Neural cell (in vitro differentiated cells): ENCODE results near the gene RTL9. TPM values are rescaled to one million over a fixed set of nuclear protein-coding genes. Genes with fewer than 3 reads are reported as not detected.

Experiments
- H2AFZ ChIP-seq: fragments of 200-600, 300-800 bp; sonication (generic), shearing (Covaris generic); 2 replicates; pipeline ENCODE4 v1.6.0; 2014; ENCODE audit warnings: low read depth, mild to moderate bottlenecking, antibody characterized with exemption, low read length, moderate library complexity
- H3F3A ChIP-seq: fragments of 200-600 bp; shearing (Covaris generic); 2 replicates; pipeline ENCODE4 v1.6.1; 2016; ENCODE audit warnings: mild to moderate bottlenecking, moderate library complexity, mixed read lengths, antibody characterized with exemption, low read length; ENCODE audit not compliant: insufficient read depth, poor library complexity, severe bottlenecking
- H3K27ac ChIP-seq: fragments of 200-600, 300-800 bp; sonication (generic), shearing (Covaris generic); 2 replicates; pipeline ENCODE4 v1.5.1; 2014; ENCODE audit warnings: mild to moderate bottlenecking, low read length, moderate library complexity
- H3K27me3 ChIP-seq: fragments of 300-800, 200-600 bp; sonication (generic), shearing (Covaris generic); 2 replicates; pipeline ENCODE4 v1.6.0; 2014; ENCODE audit warnings: mild to moderate bottlenecking, low read depth, low read length, moderate library complexity; ENCODE audit not compliant: insufficient read depth
- H3K36me3 ChIP-seq: fragments of 300-800, 200-600 bp; sonication (generic), shearing (Covaris generic); 2 replicates; pipeline ENCODE4 v1.5.1; 2014; ENCODE audit warnings: mild to moderate bottlenecking, antibody characterized with exemption, low read length, moderate library complexity; ENCODE audit not compliant: insufficient read depth
- H3K4me2 ChIP-seq: fragments of 300-800, 200-600 bp; sonication (generic), shearing (Covaris generic); 2 replicates; pipeline ENCODE4 v1.6.0; 2014; ENCODE audit warnings: mild to moderate bottlenecking, low read length
- H3K4me3 ChIP-seq: fragments of 300-800, 200-600 bp; sonication (generic), shearing (Covaris generic); 2 replicates; pipeline ENCODE4 v1.5.1; 2014; ENCODE audit warnings: mild to moderate bottlenecking, low read length, moderate library complexity
- H3K79me2 ChIP-seq: fragments of 200-600 bp; shearing (Covaris generic); replicated peaks from 2 replicates; pipeline ENCODE4 v1.6.0; 2014; ENCODE audit warnings: mild to moderate bottlenecking, low read length, moderate library complexity; ENCODE audit not compliant: insufficient read depth
- H3K9ac ChIP-seq: fragments of 300-800, 200-600 bp; sonication (generic), shearing (Covaris generic); 2 replicates; pipeline ENCODE4 v1.6.1; 2016; ENCODE audit warnings: mild to moderate bottlenecking, low read length, mixed read lengths
- H3K9me2 ChIP-seq: fragments of 200-600 bp; shearing (Covaris generic); 2 replicates; pipeline ENCODE4 v1.6.1; 2016; ENCODE audit warnings: mild to moderate bottlenecking, low read length, mixed read lengths; ENCODE audit not compliant: insufficient read depth
- H3K9me3 ChIP-seq: fragments of 200-600, 300-800 bp; sonication (generic), shearing (Covaris generic); 2 replicates; pipeline ENCODE4 v1.6.1; 2016; ENCODE audit warnings: mild to moderate bottlenecking, mixed run types, low read length, moderate library complexity, mixed read lengths
- H4K20me1 ChIP-seq: fragments of 200-600 bp; shearing (Covaris generic); 2 replicates; pipeline ENCODE4 v1.6.1; 2016; ENCODE audit warnings: mild to moderate bottlenecking, mixed run types; ENCODE audit not compliant: insufficient read depth
- EP300 ChIP-seq: fragments of 450-650 bp; conservative IDR thresholded peaks from 2 replicates; pipeline ENCODE4 v1.6.1; 2014; ENCODE audit warnings: antibody characterized with exemption, mild to moderate bottlenecking, moderate library complexity; ENCODE audit not compliant: poor library complexity, severe bottlenecking
- EZH2 ChIP-seq: fragments of 200-600, 300-800 bp; shearing (Covaris generic), sonication (generic); IDR thresholded peaks from 2 replicates; pipeline ENCODE4 v1.6.1; 2014; ENCODE audit warnings: antibody characterized with exemption, low read length, borderline replicate concordance, mild to moderate bottlenecking; ENCODE audit not compliant: insufficient read depth, poor library complexity, severe bottlenecking
- MXI1 ChIP-seq: fragments of 450-650 bp; conservative IDR thresholded peaks from 2 replicates; pipeline ENCODE4 v1.6.1; 2014; ENCODE audit warnings: antibody characterized with exemption, mild to moderate bottlenecking; ENCODE audit not compliant: poor library complexity, severe bottlenecking
- POLR2AphosphoS5 ChIP-seq: IDR thresholded peaks from 2 replicates; pipeline ENCODE4 v1.6.1; 2012
- RAD21 ChIP-seq: fragments of 450-650 bp; conservative IDR thresholded peaks from 2 replicates; pipeline ENCODE4 v1.6.1; 2014; ENCODE audit warnings: antibody characterized with exemption, mild to moderate bottlenecking, moderate library complexity
- SMC3 ChIP-seq: fragments of 450-650 bp; conservative IDR thresholded peaks from 2 replicates; pipeline ENCODE4 v1.6.1; 2014; ENCODE audit warnings: antibody characterized with exemption, mild to moderate bottlenecking, moderate library complexity; ENCODE audit not compliant: poor library complexity
- TAF1 ChIP-seq: IDR thresholded peaks from 2 replicates; pipeline ENCODE4 v1.6.1; 2012; ENCODE audit warnings: low read depth
- polyA plus RNA-seq: library from polyadenylated mRNA; depleted of rRNA; stranded (reverse); fragments of >200 nt; gene quantifications from 2 replicates; pipeline ENCODE4 v1.2.3, GENCODE V29; 2014
- TF ChIP-seq, protein P1 (sequence below): fragments of 450-650 bp; IDR thresholded peaks from 2 replicates; pipeline ENCODE4 v1.5.1; 2014; ENCODE audit warnings: antibody characterized with exemption, mild to moderate bottlenecking, moderate library complexity; ENCODE audit not compliant: poor library complexity, severe bottlenecking
- TF ChIP-seq, protein P2 (sequence below): IDR thresholded peaks from 2 replicates; pipeline ENCODE4 v1.6.1; 2012; ENCODE audit warnings: borderline replicate concordance

RTL9 gene
- polyA plus RNA-seq, 1 donor from 2014 or later, result 0.58 TPM

DNA sequence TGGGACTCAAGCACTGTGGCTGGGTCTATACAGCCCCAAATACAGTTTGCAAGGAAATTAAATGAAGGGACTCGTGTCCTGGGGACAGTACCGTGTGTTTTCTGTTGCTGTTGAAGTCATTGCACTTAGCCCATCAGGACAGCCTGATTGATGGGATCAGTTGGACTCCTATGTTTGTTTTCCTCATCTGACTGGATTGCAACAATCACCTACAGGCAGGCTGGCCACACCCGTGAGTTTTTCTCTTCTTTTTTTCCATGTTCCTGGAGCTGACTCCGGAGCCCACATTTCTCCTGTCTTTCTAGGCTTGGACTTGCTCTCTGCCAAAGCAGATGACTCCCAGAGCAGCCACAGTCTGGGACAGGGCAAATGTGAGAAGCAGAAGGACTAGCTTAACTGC is 38.1 kb downstream of the RTL9 start:
- Histone ChIP-seq H3K79me2 (no peaks in the 10 kb centered on the region), H3K9me3 (no peaks in the 10 kb centered on the region), H2AFZ (no peak overlapping the region), H3K9ac (no peak overlapping the region), H3K27me3 (no peaks in the 10 kb centered on the region), H3K4me3 (no peak overlapping the region), H3K27ac (no peak overlapping the region), H4K20me1 (no peaks in the 10 kb centered on the region), H3K36me3 (no peaks in the 10 kb centered on the region), H3F3A (no peaks in the 10 kb centered on the region), H3K9me2 (no peaks in the 10 kb centered on the region), H3K4me2 (no peak overlapping the region)
- TF ChIP-seq RAD21 (no peak), TAF1 (no peak), POLR2AphosphoS5 (no peak), SMC3 (no peak), EZH2 (no peak), EP300 (no peak), MXI1 (no peak)
- TF ChIP-seq, protein P1, sequence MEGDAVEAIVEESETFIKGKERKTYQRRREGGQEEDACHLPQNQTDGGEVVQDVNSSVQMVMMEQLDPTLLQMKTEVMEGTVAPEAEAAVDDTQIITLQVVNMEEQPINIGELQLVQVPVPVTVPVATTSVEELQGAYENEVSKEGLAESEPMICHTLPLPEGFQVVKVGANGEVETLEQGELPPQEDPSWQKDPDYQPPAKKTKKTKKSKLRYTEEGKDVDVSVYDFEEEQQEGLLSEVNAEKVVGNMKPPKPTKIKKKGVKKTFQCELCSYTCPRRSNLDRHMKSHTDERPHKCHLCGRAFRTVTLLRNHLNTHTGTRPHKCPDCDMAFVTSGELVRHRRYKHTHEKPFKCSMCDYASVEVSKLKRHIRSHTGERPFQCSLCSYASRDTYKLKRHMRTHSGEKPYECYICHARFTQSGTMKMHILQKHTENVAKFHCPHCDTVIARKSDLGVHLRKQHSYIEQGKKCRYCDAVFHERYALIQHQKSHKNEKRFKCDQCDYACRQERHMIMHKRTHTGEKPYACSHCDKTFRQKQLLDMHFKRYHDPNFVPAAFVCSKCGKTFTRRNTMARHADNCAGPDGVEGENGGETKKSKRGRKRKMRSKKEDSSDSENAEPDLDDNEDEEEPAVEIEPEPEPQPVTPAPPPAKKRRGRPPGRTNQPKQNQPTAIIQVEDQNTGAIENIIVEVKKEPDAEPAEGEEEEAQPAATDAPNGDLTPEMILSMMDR, result no peak
- TF ChIP-seq, protein P2, sequence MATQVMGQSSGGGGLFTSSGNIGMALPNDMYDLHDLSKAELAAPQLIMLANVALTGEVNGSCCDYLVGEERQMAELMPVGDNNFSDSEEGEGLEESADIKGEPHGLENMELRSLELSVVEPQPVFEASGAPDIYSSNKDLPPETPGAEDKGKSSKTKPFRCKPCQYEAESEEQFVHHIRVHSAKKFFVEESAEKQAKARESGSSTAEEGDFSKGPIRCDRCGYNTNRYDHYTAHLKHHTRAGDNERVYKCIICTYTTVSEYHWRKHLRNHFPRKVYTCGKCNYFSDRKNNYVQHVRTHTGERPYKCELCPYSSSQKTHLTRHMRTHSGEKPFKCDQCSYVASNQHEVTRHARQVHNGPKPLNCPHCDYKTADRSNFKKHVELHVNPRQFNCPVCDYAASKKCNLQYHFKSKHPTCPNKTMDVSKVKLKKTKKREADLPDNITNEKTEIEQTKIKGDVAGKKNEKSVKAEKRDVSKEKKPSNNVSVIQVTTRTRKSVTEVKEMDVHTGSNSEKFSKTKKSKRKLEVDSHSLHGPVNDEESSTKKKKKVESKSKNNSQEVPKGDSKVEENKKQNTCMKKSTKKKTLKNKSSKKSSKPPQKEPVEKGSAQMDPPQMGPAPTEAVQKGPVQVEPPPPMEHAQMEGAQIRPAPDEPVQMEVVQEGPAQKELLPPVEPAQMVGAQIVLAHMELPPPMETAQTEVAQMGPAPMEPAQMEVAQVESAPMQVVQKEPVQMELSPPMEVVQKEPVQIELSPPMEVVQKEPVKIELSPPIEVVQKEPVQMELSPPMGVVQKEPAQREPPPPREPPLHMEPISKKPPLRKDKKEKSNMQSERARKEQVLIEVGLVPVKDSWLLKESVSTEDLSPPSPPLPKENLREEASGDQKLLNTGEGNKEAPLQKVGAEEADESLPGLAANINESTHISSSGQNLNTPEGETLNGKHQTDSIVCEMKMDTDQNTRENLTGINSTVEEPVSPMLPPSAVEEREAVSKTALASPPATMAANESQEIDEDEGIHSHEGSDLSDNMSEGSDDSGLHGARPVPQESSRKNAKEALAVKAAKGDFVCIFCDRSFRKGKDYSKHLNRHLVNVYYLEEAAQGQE, result no peak

DNA sequence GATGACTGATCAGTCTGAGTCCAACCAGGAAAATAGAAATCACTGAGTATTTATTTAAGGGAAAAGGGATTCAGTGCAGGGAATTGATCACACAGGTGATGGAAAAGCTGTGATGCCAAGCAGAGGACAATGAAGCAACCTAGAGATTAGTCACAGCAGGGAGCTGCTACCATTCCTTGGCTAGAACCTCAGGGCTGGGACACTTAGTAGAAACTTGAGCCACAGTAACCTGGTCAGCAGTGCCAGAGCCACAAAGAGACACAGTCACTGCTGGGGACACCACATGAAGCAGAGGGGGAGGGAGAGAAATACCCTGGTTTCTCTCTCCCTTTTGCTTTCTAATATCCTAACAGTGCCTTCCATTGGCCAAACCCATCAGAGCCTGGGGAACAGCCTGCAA is 38.7 kb downstream of the RTL9 start:
- no peak overlapping the region for H3K27ac ChIP-seq
- no peak for TF ChIP-seq POLR2AphosphoS5
- no peak for TF ChIP-seq SMC3
- TF ChIP-seq, protein P1, result no peak
- TF ChIP-seq EZH2, result no peak
- no peak for TF ChIP-seq EP300
- TF ChIP-seq RAD21, result no peak
- no peak for TF ChIP-seq TAF1
- TF ChIP-seq, protein P2, result no peak
- no peak for TF ChIP-seq MXI1

More for the DNA sequence above, 38.7 kb downstream of the RTL9 start:
- Histone ChIP-seq H3K79me2 (no peaks in the 10 kb centered on the region), H3K9ac (no peak overlapping the region), H3F3A (no peaks in the 10 kb centered on the region), H3K9me3 (no peaks in the 10 kb centered on the region), H2AFZ (no peak overlapping the region), H3K4me3 (no peak overlapping the region), H3K4me2 (no peak overlapping the region), H4K20me1 (no peaks in the 10 kb centered on the region), H3K27me3 (no peaks in the 10 kb centered on the region), H3K36me3 (no peaks in the 10 kb centered on the region), H3K9me2 (no peaks in the 10 kb centered on the region)
